ENCODE measurements around the gene LRP1-AS. TPM values are rescaled to one million over a fixed set of nuclear protein-coding genes. Genes with fewer than 3 reads are reported as not detected.

The LRP1-AS gene
- total RNA-seq, 1 experiment from 2014 or later, result not detected

GRCh38 chr12:57138526-57139272, 8.7 kb downstream of the LRP1-AS start:
- Histone ChIP-seq H3K27ac (ENCODE audit: low read length) (no peak overlapping the region), H3K79me2 (ENCODE audit: low read length) (no peaks in the 10 kb centered on the region), H3K9me2 (replicated peaks; ENCODE audit: low read length) (no peaks in the 10 kb centered on the region), H3K4me1 (ENCODE audit: insufficient read depth, low read length) (0 out of 2 replicates have a peak, but pooled peaks cover 5% of the 10 kb centered on the region), H2AFZ (ENCODE audit: low read length) (no peak overlapping the region), H3K9ac (ENCODE audit: low read length) (no peak overlapping the region), H3K4me3 (ENCODE audit: low read length) (no peak overlapping the region), H3K36me3 (ENCODE audit: low read depth, low read length) (no peaks in the 10 kb centered on the region), H4K20me1 (ENCODE audit: low read length) (no peaks in the 10 kb centered on the region), H3K27me3 (ENCODE audit: low read length) (no peaks in the 10 kb centered on the region), H3F3A (ENCODE audit: low read length, unreplicated experiment) (no peaks in the 10 kb centered on the region), H3K4me2 (ENCODE audit: low read length) (no peak overlapping the region), H3K9me3 (ENCODE audit: low read length) (no peaks in the 10 kb centered on the region)
- TF ChIP-seq EZH2 (IDR thresholded peaks at IDR 0.05; ENCODE audit: low read length, unreplicated experiment) (no peak), CTCF (conservative IDR thresholded peaks at IDR 0.05; ENCODE audit: low read depth, low read length) (no peak), EZH2phosphoT487 (IDR thresholded peaks at IDR 0.05; ENCODE audit: borderline replicate concordance, low read length) (no peak)
- intact Hi-C loops (cut with micrococcal nuclease), result no loop called here
- no TSS peak for BruUV-seq (replicated peaks)
- ChIA-PET CTCF (no interaction called here), POLR2A (ENCODE audit: unreplicated experiment) (no interaction called here)
- no peak for DNase-seq
- ATAC-seq, result no peak

GRCh38 chr12:57135527-57136326, 11.7 kb downstream of the LRP1-AS start:
- H3K27me3 ChIP-seq (ENCODE audit: low read length), result no peaks in the 10 kb centered on the region
- H3K36me3 ChIP-seq (ENCODE audit: low read depth, low read length), result no peaks in the 10 kb centered on the region
- ChIA-PET CTCF (no interaction called here), POLR2A (ENCODE audit: unreplicated experiment) (no interaction called here)
- no peak overlapping the region for H3K4me3 ChIP-seq (ENCODE audit: low read length)
- ATAC-seq, result no peak
- H3K4me2 ChIP-seq (ENCODE audit: low read length), result no peak overlapping the region
- no peak overlapping the region for H2AFZ ChIP-seq (ENCODE audit: low read length)
- H3F3A ChIP-seq (ENCODE audit: low read length, unreplicated experiment), result no peaks in the 10 kb centered on the region
- H3K9me3 ChIP-seq (ENCODE audit: low read length), result no peaks in the 10 kb centered on the region
- H3K79me2 ChIP-seq (ENCODE audit: low read length), result no peaks in the 10 kb centered on the region
- H3K9me2 ChIP-seq (replicated peaks; ENCODE audit: low read length), result no peaks in the 10 kb centered on the region
- TF ChIP-seq EZH2phosphoT487 (IDR thresholded peaks at IDR 0.05; ENCODE audit: borderline replicate concordance, low read length), result no peak
- no peak for TF ChIP-seq CTCF (conservative IDR thresholded peaks at IDR 0.05; ENCODE audit: low read depth, low read length)
- no peak for TF ChIP-seq EZH2 (IDR thresholded peaks at IDR 0.05; ENCODE audit: low read length, unreplicated experiment)
- H3K9ac ChIP-seq (ENCODE audit: low read length), result no peak overlapping the region
- intact Hi-C loops (cut with micrococcal nuclease), result no loop called here
- no peak overlapping the region for H3K27ac ChIP-seq (ENCODE audit: low read length)
- H3K4me1 ChIP-seq (ENCODE audit: insufficient read depth, low read length), result peaks cover 13% of the 10 kb centered on the region; the same call in 1 of the 2 replicates
- no peaks in the 10 kb centered on the region for H4K20me1 ChIP-seq (ENCODE audit: low read length)
- no peak for DNase-seq
- no TSS peak for BruUV-seq (replicated peaks)

- H3K27ac ChIP-seq (ENCODE audit: low read length), result no peak overlapping the region
- no peaks in the 10 kb centered on the region for H3K9me3 ChIP-seq (ENCODE audit: low read length)
- ChIA-PET CTCF (no interaction called here), POLR2A (ENCODE audit: unreplicated experiment) (no interaction called here)
- no peak overlapping the region for H2AFZ ChIP-seq (ENCODE audit: low read length)
- no TSS peak for BruUV-seq (replicated peaks)
- no peak overlapping the region for H3K4me3 ChIP-seq (ENCODE audit: low read length)
- intact Hi-C loops (cut with micrococcal nuclease), result no loop called here
- no peak for DNase-seq
- H3K4me1 ChIP-seq (ENCODE audit: insufficient read depth, low read length), result peaks cover 8% of the 10 kb centered on the region; the same call in 1 of the 2 replicates
- H3K79me2 ChIP-seq (ENCODE audit: low read length), result no peaks in the 10 kb centered on the region
- H3K9me2 ChIP-seq (replicated peaks; ENCODE audit: low read length), result no peaks in the 10 kb centered on the region
- no peaks in the 10 kb centered on the region for H3K27me3 ChIP-seq (ENCODE audit: low read length)
- H4K20me1 ChIP-seq (ENCODE audit: low read length), result no peaks in the 10 kb centered on the region
- H3K4me2 ChIP-seq (ENCODE audit: low read length), result no peak overlapping the region
- no peaks in the 10 kb centered on the region for H3K36me3 ChIP-seq (ENCODE audit: low read depth, low read length)
- TF ChIP-seq EZH2 (IDR thresholded peaks at IDR 0.05; ENCODE audit: low read length, unreplicated experiment), result no peak
- no peak for TF ChIP-seq CTCF (conservative IDR thresholded peaks at IDR 0.05; ENCODE audit: low read depth, low read length)
- TF ChIP-seq EZH2phosphoT487 (IDR thresholded peaks at IDR 0.05; ENCODE audit: borderline replicate concordance, low read length), result no peak
- no peak overlapping the region for H3K9ac ChIP-seq (ENCODE audit: low read length)
- H3F3A ChIP-seq (ENCODE audit: low read length, unreplicated experiment), result no peaks in the 10 kb centered on the region
- no peak for ATAC-seq
Measured at GRCh38 chr12:57134949-57135348, 12.5 kb downstream of the LRP1-AS start.
